ENCODE results near the gene TTLL8. TPM values are rescaled to one million over a fixed set of nuclear protein-coding genes. Genes with fewer than 3 reads are reported as not detected.

Gene TTLL8
- total RNA-seq, 1 donor from 2014 or later, result not detected

DNA sequence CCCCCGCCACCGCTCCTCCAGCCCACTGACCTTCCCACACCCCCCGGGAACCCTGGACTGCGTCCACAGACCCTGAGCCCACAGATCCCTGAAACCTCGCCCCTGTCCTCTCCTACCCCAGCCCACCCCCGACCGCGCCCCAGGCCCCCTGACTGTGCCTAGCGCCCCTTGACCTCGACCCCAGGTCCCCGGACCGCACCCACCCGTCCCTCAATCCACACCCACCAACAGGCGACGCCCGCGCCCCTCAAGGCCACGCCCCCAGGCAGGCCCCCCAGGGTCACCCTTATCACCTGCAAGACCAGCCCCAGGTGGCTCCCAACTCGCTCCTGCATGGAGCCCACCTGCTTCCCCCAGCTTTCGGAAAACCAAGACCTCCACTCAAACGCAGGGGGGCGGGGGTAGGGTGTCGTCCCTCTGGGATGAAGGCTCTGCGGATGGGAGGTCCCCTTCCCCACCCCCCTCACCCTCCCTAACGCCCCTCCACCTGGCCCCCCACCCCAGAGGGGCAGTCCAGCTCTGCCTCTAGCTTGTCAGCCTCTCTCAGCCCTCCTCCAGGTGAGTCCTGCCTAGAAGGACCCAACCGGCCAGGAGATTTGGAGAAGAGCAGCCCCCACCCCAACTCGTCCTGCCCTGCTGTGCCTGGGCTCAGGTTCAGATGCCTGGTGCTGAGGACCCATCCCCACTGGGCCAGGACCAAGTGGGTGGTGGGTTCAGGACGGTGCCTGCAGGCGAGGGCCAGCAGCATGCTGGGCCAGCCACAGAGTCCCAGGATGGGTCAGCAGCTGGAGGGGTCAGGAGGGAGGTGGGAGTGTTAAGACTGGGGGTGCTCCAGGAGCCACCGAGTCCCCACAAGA, 42.4 kb downstream of the TTLL8 start:
- H3K36me3 Mint-ChIP-seq (ENCODE audit: low read depth), result no peaks in the 10 kb centered on the region
- no peak for DNase-seq (ENCODE audit: low read depth, low spot score)
- H3K4me1 Mint-ChIP-seq, result no peaks in the 10 kb centered on the region
- no peak overlapping the region for H3K4me3 Mint-ChIP-seq
- TF ChIP-seq CTCF (conservative IDR thresholded peaks at IDR 0.05), result no peak
- peaks cover 56% of the 10 kb centered on the region for H3K27me3 Mint-ChIP-seq (ENCODE audit: low read depth)
- H3K9me3 Mint-ChIP-seq, result no peaks in the 10 kb centered on the region
- no peak overlapping the region for H3K27ac Mint-ChIP-seq (ENCODE audit: unreplicated experiment)

- H3K27me3 Mint-ChIP-seq (ENCODE audit: low read depth), result peaks cover 56% of the 10 kb centered on the region
- TF ChIP-seq CTCF (conservative IDR thresholded peaks at IDR 0.05), result no peak
- H3K4me3 Mint-ChIP-seq, result no peak overlapping the region
- H3K36me3 Mint-ChIP-seq (ENCODE audit: low read depth), result no peaks in the 10 kb centered on the region
- no peaks in the 10 kb centered on the region for H3K4me1 Mint-ChIP-seq
- H3K27ac Mint-ChIP-seq (ENCODE audit: unreplicated experiment), result no peak overlapping the region
- H3K9me3 Mint-ChIP-seq, result no peaks in the 10 kb centered on the region
- DNase-seq (ENCODE audit: low read depth, low spot score), result no peak
These were observed 43.3 kb downstream of the TTLL8 start for GRCh38 chr22:50014655-50015401.

- no peaks in the 10 kb centered on the region for H3K9me3 Mint-ChIP-seq
- H3K27me3 Mint-ChIP-seq (ENCODE audit: low read depth), result peaks cover 53% of the 10 kb centered on the region
- H3K4me3 Mint-ChIP-seq, result no peak overlapping the region
- no peak overlapping the region for H3K27ac Mint-ChIP-seq (ENCODE audit: unreplicated experiment)
- H3K4me1 Mint-ChIP-seq, result no peaks in the 10 kb centered on the region
- TF ChIP-seq CTCF (conservative IDR thresholded peaks at IDR 0.05), result no peak
- H3K36me3 Mint-ChIP-seq (ENCODE audit: low read depth), result no peaks in the 10 kb centered on the region
- no peak for DNase-seq (ENCODE audit: low read depth, low spot score)
These were observed 44.0 kb downstream of the TTLL8 start for GRCh38 chr22:50014053-50014501.

DNA sequence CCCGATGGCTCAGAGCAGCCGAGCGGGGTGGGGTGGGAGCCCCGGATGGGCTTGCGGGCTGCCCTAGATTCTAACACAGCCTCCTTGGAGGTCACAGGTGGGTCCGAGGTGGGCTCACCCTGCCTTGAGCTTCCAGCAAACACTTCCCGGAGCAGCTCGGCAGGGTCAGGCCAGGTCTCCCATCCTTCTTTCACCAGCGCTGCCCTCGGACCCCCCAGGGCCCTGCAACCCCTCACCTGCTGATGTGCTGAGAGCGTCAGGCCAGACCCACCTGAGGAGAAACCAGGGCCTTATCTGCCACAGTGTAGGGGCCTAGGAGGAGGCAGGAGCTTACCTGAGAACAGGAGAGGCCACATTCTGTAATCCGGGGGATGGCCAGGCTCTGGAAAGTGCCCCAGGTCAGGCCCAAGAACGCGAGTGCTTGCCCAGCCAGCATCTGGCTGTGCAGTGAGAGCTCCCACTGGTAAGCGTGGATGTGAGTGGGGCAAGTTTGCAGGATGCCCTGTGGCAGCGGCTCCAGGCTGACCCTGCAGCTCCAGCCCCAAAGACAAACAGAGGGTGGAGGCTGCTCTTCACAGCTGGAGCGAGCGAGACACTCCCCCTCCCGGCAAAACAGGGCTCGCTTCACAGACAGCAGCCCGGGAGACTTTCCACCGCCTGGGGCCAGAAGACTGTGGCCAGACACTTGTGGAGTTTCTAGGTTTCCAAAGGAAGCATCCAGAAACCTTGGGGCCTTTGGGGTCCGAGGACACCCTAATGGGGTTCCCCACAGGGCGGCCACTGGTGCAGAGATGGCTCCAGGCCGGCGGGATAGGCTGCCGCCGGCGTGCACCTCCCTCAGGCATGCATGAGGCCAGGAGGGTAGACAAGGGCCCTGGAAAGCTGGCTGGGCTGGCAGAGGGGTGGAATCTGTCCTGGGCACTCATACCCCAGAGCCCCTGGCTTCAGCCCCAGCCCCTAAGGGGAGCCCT, 45.6 kb downstream of the TTLL8 start, which contains the start of gene IL17REL:
TSS of gene IL17REL (minus strand) at position 555 of the 971 bp plus-strand sequence. CDS start at position 436, 119 bp downstream.
- Mint-ChIP-seq H3K4me3 (no peak within 1 kb of the TSS), H3K36me3 (ENCODE audit: low read depth) (no peaks in the 10 kb centered on the region), H3K9me3 (no peaks in the 10 kb centered on the region), H3K27ac (ENCODE audit: unreplicated experiment) (no peak within 1 kb of the TSS), H3K4me1 (no peaks in the 10 kb centered on the region), H3K27me3 (ENCODE audit: low read depth) (peaks cover 44% of the 10 kb centered on the region)
- TF ChIP-seq CTCF (conservative IDR thresholded peaks at IDR 0.05), result no peak
- no peak for DNase-seq (ENCODE audit: low read depth, low spot score)

All from neural crest cell (in vitro differentiated cells).